ENCODE measurements around the gene ITGA2B. TPM values are rescaled to one million over a fixed set of nuclear protein-coding genes. Genes with fewer than 3 reads are reported as not detected.
"Not testable (repeated sequence)": the region's sequence is repeated elsewhere in the genome, so short reads cannot be mapped to it uniquely, and the experiment has no call there.

Gene ITGA2B
- total RNA-seq, 5 donors from 2014 or later (not counting 1 experiment from before 2014, with no cell fraction given): 0.41 to 3.9 (median 1.1) TPM

DNA sequence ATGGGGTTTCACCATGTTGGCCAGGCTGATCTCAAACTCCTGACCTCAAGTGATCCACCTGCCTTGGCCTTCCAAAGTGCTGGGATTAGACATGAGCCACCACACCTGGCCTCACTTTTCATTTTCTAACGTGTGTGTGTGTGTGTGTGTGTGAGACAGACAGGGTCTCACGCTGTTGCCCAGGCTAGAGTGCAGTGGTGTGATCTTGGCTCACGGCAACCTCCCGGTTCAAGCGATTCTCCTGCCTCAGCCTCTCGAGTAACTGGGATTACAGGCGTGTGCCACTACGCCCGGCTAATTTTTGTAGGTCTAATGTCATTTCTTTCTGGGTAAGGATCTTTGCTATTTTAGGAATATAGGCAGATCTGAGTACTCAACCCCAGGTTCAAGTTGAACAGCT lies 4.7 kb upstream of the ITGA2B start:
- H3K27me3 Mint-ChIP-seq; POLR2A ChIA-PET; H3K9me3 ChIP-seq; H3K27ac Mint-ChIP-seq; H3K4me3 Mint-ChIP-seq; H3K4me1 ChIP-seq (ENCODE audit: control insufficient read depth in 1 of 2, extremely low read depth in 1 of 2, insufficient read depth in 2 of 2, low read length in 2 of 2); H3K27me3 ChIP-seq (replicated peaks in 1 of 2; ENCODE audit: control insufficient read depth in 2 of 2, extremely low read depth in 1 of 2, insufficient read depth in 2 of 2, low read length in 1 of 2); DNase-seq; H3K27ac ChIP-seq (ENCODE audit: low read length); H3K9me3 Mint-ChIP-seq; ATAC-seq (replicated peaks in 1 of 4); H3K4me3 ChIP-seq (ENCODE audit: control insufficient read depth in 1 of 2, extremely low read depth in 1 of 2, low read length in 1 of 2): not testable (repeated sequence)
- CTCF ChIA-PET: interaction anchor here in 1 of 2 donors (0.6 kb wide), 1 partner anchor 589 kb away, joined by 4 read pairs; no protein-coding TSS in a partner anchor
- 100% methylated on average over 3 of the region's 9 CpGs for WGBS (ENCODE audit: insufficient coverage)
- Mint-ChIP-seq H3K36me3 (peaks cover 12% of the 10 kb centered on the region), H3K4me1 (peaks cover 2 to 16% (median 5%) of the 10 kb centered on the region in 3 donors)
- H3K36me3 ChIP-seq (ENCODE audit: control insufficient read depth in 2 of 2, extremely low read depth in 1 of 2, insufficient read depth in 1 of 2, low read length in 1 of 2): peaks cover 4 to 15% of the 10 kb centered on the region in 2 donors

DNA sequence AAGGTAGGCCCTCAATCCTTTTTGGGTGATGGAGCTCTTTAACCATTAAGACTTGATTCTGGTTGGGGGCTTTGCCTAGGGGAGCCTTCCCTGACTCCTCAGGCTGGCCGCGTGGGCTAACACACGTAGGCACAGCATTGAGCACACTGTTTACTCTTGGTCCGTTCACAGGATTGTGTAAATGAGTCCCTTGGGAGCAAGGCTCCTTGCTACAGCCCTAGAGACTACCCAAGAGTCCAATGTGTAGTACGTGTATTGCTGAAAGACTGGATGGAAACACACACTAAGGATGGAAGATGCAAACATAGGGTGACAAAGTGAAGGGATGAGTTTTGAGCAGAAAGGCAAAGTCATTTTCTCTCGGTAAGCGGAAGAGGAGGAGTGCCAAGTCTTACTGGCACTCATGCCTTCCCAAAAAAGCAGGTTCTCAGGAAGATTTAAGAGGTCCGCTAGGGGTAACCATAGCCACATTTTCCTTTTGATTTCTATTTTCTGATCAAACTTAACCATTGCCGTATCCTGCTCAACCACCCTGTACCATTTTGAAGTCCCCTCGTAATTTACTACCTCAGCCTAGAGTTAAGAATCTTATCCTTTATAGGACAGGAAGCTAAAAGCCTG lies 911 bp upstream of the ITGA2B start:
- Mint-ChIP-seq H3K9me3 (no peaks in the 10 kb centered on the region), H3K27ac (no peak overlapping the region), H3K4me1 (peaks cover 9 to 20% (median 15%) of the 10 kb centered on the region in 3 donors), H3K27me3 (peaks cover 5 to 6% of the 10 kb centered on the region in 2 donors), H3K4me3 (no peak overlapping the region), H3K36me3 (no peaks in the 10 kb centered on the region)
- no peak overlapping the region for H3K27ac ChIP-seq (ENCODE audit: low read length)
- DNase-seq (no peak), ATAC-seq (replicated peaks in 1 of 4) (no peak)
- ChIA-PET POLR2A (no interaction called here), CTCF (no interaction called here)
- H3K27me3 ChIP-seq (replicated peaks in 1 of 2; ENCODE audit: control insufficient read depth in 2 of 2, extremely low read depth in 1 of 2, insufficient read depth in 2 of 2, low read length in 1 of 2): peaks cover 5 to 10% of the 10 kb centered on the region in 2 experiments
- peaks cover 0 to 10% of the 10 kb centered on the region in 2 experiments for H3K4me1 ChIP-seq (ENCODE audit: control insufficient read depth in 1 of 2, extremely low read depth in 1 of 2, insufficient read depth in 2 of 2, low read length in 2 of 2)
- no peaks in the 10 kb centered on the region for H3K36me3 ChIP-seq (ENCODE audit: control insufficient read depth in 2 of 2, extremely low read depth in 1 of 2, insufficient read depth in 1 of 2, low read length in 1 of 2)
- H3K9me3 ChIP-seq: no peaks in the 10 kb centered on the region
- WGBS (ENCODE audit: insufficient coverage): 100% methylated on average over 3 of the region's 10 CpGs
- no peak overlapping the region for H3K4me3 ChIP-seq (ENCODE audit: control insufficient read depth in 1 of 2, extremely low read depth in 1 of 2, low read length in 1 of 2)

DNA sequence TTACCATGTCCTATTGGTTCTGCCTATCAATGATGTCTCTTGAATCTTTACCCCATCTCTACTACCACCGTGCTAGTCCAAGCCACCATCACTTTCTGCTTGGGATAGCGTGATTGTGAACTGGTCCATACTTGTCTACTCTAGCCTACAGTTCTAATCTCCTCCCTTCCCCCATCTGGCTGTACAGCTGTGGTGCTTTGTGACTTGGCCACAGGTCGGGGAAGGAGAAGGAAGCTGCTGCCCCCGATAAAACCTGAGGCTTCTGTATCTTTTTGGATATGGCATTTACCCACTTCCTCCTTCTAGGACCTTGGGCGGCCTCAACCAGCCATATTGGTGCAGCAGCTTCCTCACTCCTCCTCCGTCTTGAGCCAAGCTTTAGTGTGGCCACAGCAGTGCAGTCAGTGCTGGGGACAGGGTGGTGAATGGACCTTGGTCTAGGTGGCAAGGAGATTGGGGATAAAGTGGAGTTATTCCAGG lies 314 bp upstream of the ITGA2B start:
- WGBS (ENCODE audit: insufficient coverage): no CpG with 5 or more reads among the region's 6 CpGs
- H3K9me3 Mint-ChIP-seq: no peaks in the 10 kb centered on the region
- no peak overlapping the region for H3K4me3 Mint-ChIP-seq
- H3K27me3 Mint-ChIP-seq: peaks cover 5 to 7% of the 10 kb centered on the region in 2 donors
- CTCF ChIA-PET: interaction anchor here in 1 of 2 donors (0.6 kb wide), 2 partner anchors 29 to 147 kb away, joined by 3 read pairs; no protein-coding TSS in a partner anchor
- H3K36me3 ChIP-seq (ENCODE audit: control insufficient read depth in 2 of 2, extremely low read depth in 1 of 2, insufficient read depth in 1 of 2, low read length in 1 of 2): no peaks in the 10 kb centered on the region
- H3K4me3 ChIP-seq (ENCODE audit: control insufficient read depth in 1 of 2, extremely low read depth in 1 of 2, low read length in 1 of 2): no peak overlapping the region
- no peak overlapping the region for H3K27ac Mint-ChIP-seq
- peak in 5 of 35 experiments; percentile 5 to 36 (median 15) for DNase-seq
- H3K27ac ChIP-seq (ENCODE audit: low read length): no peak overlapping the region
- POLR2A ChIA-PET: no interaction called here
- peaks cover 5 to 15% of the 10 kb centered on the region in 2 experiments for H3K27me3 ChIP-seq (replicated peaks in 1 of 2; ENCODE audit: control insufficient read depth in 2 of 2, extremely low read depth in 1 of 2, insufficient read depth in 2 of 2, low read length in 1 of 2)
- peaks cover 13 to 21% (median 17%) of the 10 kb centered on the region in 3 donors for H3K4me1 Mint-ChIP-seq
- no peak for ATAC-seq (replicated peaks in 1 of 4)
- H3K36me3 Mint-ChIP-seq: no peaks in the 10 kb centered on the region
- H3K9me3 ChIP-seq: no peaks in the 10 kb centered on the region
- peaks cover 2 to 15% of the 10 kb centered on the region in 2 experiments for H3K4me1 ChIP-seq (ENCODE audit: control insufficient read depth in 1 of 2, extremely low read depth in 1 of 2, insufficient read depth in 2 of 2, low read length in 2 of 2)

DNA sequence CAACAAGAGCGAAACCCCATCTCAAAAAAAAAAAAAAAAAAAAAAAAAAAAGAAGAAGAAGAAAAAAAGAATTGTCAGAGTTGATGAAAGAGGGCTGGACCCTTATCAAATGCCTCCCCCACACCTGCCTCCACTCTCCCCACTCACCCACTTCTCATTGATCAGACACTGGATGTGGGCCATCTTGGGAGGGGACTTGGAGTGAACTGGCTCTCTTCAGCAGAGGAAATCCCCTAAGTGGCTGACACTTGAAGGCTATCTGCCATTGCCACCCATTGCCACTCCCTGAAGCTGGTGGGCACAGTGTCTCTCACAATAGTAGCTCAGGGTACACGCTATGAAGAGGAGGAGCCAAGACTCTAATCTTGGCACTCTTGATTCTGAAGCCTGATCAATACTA lies 1.6 kb downstream of the ITGA2B start:
- peaks cover 5 to 7% of the 10 kb centered on the region in 2 donors for H3K27me3 Mint-ChIP-seq
- Histone ChIP-seq H3K27me3 (replicated peaks in 1 of 2; ENCODE audit: control insufficient read depth in 2 of 2, extremely low read depth in 1 of 2, insufficient read depth in 2 of 2, low read length in 1 of 2) (peaks cover 7 to 35% of the 10 kb centered on the region in 2 experiments), H3K36me3 (ENCODE audit: control insufficient read depth in 2 of 2, extremely low read depth in 1 of 2, insufficient read depth in 1 of 2, low read length in 1 of 2) (no peaks in the 10 kb centered on the region), H3K4me3 (ENCODE audit: control insufficient read depth in 1 of 2, extremely low read depth in 1 of 2, low read length in 1 of 2) (no peak overlapping the region), H3K9me3 (no peaks in the 10 kb centered on the region), H3K4me1 (ENCODE audit: control insufficient read depth in 1 of 2, extremely low read depth in 1 of 2, insufficient read depth in 2 of 2, low read length in 2 of 2) (peaks cover 2 to 17% of the 10 kb centered on the region in 2 experiments), H3K27ac (ENCODE audit: low read length) (no peak overlapping the region)
- ChIA-PET POLR2A (no interaction called here), CTCF (no interaction called here)
- no CpG with 5 or more reads among the region's 2 CpGs for WGBS (ENCODE audit: insufficient coverage)
- no peaks in the 10 kb centered on the region for H3K9me3 Mint-ChIP-seq
- H3K27ac Mint-ChIP-seq: no peak overlapping the region
- DNase-seq (no peak), ATAC-seq (replicated peaks in 1 of 4) (no peak)
- H3K36me3 Mint-ChIP-seq: no peaks in the 10 kb centered on the region
- H3K4me3 Mint-ChIP-seq: no peak overlapping the region
- peaks cover 13 to 27% (median 21%) of the 10 kb centered on the region in 3 donors for H3K4me1 Mint-ChIP-seq

DNA sequence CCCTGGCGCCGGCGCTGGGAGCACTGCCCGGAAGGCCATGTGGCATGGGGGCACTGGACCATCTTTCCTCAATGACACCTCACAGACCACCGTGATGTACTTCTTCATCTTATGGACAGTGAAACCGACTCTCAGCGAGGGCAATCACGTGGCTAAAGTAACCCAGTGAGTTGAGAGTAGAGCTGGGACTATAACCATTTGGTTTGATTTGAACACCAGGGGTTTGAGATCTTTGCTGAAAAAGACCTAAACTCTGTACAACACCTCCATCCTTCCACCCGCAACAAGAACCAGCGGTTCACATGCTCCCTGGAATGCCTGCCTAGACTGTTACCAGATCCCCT lies 3.3 kb downstream of the ITGA2B start:
- H3K27me3 Mint-ChIP-seq: peaks cover 5 to 7% of the 10 kb centered on the region in 2 donors
- H3K4me1 ChIP-seq (ENCODE audit: control insufficient read depth in 1 of 2, extremely low read depth in 1 of 2, insufficient read depth in 2 of 2, low read length in 2 of 2): peaks cover 2 to 17% of the 10 kb centered on the region in 2 experiments
- no peak overlapping the region for H3K27ac Mint-ChIP-seq
- peaks cover 13 to 27% (median 21%) of the 10 kb centered on the region in 3 donors for H3K4me1 Mint-ChIP-seq
- ChIA-PET CTCF (interaction anchor here in 1 of 2 donors (1.7 kb wide), 1 partner anchor 23 kb away, joined by 6 read pairs; the partner anchor contains the start of gene FAM171A2), POLR2A (no interaction called here)
- H3K27ac ChIP-seq (ENCODE audit: low read length): no peak overlapping the region
- H3K9me3 ChIP-seq: no peaks in the 10 kb centered on the region
- H3K9me3 Mint-ChIP-seq: no peaks in the 10 kb centered on the region
- H3K4me3 ChIP-seq (ENCODE audit: control insufficient read depth in 1 of 2, extremely low read depth in 1 of 2, low read length in 1 of 2): no peak overlapping the region
- H3K36me3 Mint-ChIP-seq: no peaks in the 10 kb centered on the region
- ATAC-seq (replicated peaks in 1 of 4) (no peak), DNase-seq (no peak)
- 47% methylated on average over 4 of the region's 10 CpGs for WGBS (ENCODE audit: insufficient coverage)
- H3K27me3 ChIP-seq (replicated peaks in 1 of 2; ENCODE audit: control insufficient read depth in 2 of 2, extremely low read depth in 1 of 2, insufficient read depth in 2 of 2, low read length in 1 of 2): peaks cover 7 to 38% of the 10 kb centered on the region in 2 experiments
- peak overlapping the region; percentile 68 to 77 (median 71) for H3K4me3 Mint-ChIP-seq
- H3K36me3 ChIP-seq (ENCODE audit: control insufficient read depth in 2 of 2, extremely low read depth in 1 of 2, insufficient read depth in 1 of 2, low read length in 1 of 2): no peaks in the 10 kb centered on the region

DNA sequence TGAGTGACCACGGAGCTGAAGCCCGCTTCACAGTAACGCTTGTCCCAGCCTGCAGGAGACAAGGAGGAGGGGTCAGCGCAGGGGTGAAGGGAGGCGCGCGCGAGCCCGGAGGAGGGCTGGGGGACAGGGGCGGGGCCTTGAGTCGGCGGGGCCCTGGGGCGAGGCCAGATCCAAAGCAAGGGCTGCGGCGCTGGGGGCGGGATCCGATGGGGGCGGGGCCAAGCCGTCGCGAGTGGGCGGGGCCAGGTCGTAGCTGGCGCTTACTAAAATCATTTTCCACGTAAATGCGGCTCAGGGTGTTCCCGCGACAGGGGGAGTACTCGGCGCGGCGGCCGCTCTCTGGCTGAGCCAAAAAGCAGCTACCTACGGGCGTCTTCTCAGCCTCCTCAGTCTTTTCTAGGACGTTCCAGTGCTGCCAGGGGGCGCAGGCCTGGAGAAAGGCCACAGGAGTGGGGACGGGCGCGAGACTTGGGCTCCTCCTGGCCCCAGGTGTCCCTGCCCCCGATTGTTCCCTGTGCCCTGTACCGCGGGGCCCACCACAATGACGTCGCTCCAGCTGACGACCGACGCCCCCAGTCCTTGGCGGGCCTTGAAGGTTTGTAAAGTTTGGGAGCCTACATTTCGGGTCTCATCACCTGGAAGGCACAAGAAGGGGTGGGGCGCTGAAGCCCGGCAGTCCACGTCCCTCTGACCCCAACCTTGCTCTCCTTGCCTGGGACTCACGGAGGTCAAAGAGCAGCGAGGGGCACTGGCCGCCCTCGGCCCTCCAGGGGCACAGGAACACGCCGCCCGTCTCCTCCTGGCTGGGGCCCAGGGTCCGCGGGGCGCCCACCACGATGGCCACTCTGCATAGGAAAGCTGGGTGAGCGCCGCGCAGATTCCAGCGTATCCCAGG lies 3.9 kb downstream of the ITGA2B start:
- Histone ChIP-seq H3K4me1 (ENCODE audit: control insufficient read depth in 1 of 2, extremely low read depth in 1 of 2, insufficient read depth in 2 of 2, low read length in 2 of 2) (peaks cover 2 to 17% of the 10 kb centered on the region in 2 experiments), H3K27me3 (replicated peaks in 1 of 2; ENCODE audit: control insufficient read depth in 2 of 2, extremely low read depth in 1 of 2, insufficient read depth in 2 of 2, low read length in 1 of 2) (peaks cover 7 to 41% of the 10 kb centered on the region in 2 experiments), H3K4me3 (ENCODE audit: control insufficient read depth in 1 of 2, extremely low read depth in 1 of 2, low read length in 1 of 2) (peak overlapping the region; percentile 53 to 57), H3K27ac (ENCODE audit: low read length) (no peak overlapping the region), H3K36me3 (ENCODE audit: control insufficient read depth in 2 of 2, extremely low read depth in 1 of 2, insufficient read depth in 1 of 2, low read length in 1 of 2) (no peaks in the 10 kb centered on the region), H3K9me3 (no peaks in the 10 kb centered on the region)
- whole genome bisulfite sequencing (ENCODE audit: insufficient coverage): 12% methylated on average over 68 of the region's 68 CpGs
- ChIA-PET CTCF (interaction anchor here in 1 of 2 donors (0.7 to 1.7 kb wide), 3 partner anchors 22 to 262 kb away, joined by 3 to 9 read pairs (median 6); partner anchors contain the start of genes FAM171A2 and HDAC5), POLR2A (no interaction called here)
- Mint-ChIP-seq H3K4me1 (peaks cover 13 to 27% (median 21%) of the 10 kb centered on the region in 3 donors), H3K9me3 (no peaks in the 10 kb centered on the region), H3K27me3 (peaks cover 5 to 7% of the 10 kb centered on the region in 2 donors), H3K27ac (no peak overlapping the region), H3K4me3 (peak overlapping the region; percentile 68 to 77 (median 71)), H3K36me3 (no peaks in the 10 kb centered on the region)
- peak; percentile 54 to 90 (median 76) for DNase-seq
- peak; percentile 91 to 95 (median 92) for ATAC-seq (replicated peaks in 1 of 4)

Data from T-cell (primary cell).